Neuron (in vitro differentiated cells): ENCODE measurements around the gene PEMT.

Experiments used
- H2AFZ ChIP-seq: one replicate; pipeline ENCODE4 v1.6.1; 2013; ENCODE audit warnings: low read depth, mild to moderate bottlenecking, inconsistent platforms, low read length, moderate library complexity
- H3K27me3 ChIP-seq: one replicate; pipeline ENCODE4 v1.6.1; 2013; ENCODE audit warnings: low read length; ENCODE audit not compliant: insufficient read depth
- H3K36me3 ChIP-seq: one replicate; pipeline ENCODE4 v1.6.1; 2013; ENCODE audit warnings: low read length; ENCODE audit not compliant: insufficient read depth
- H3K4me1 ChIP-seq: one replicate; pipeline ENCODE4 v1.6.1; 2013; ENCODE audit warnings: low read length; ENCODE audit not compliant: insufficient read depth
- H3K4me3 ChIP-seq: 2 replicates; pipeline ENCODE4 v1.5.1; 2013; ENCODE audit warnings: mild to moderate bottlenecking, low read length, moderate library complexity
- H3K9me3 ChIP-seq: one replicate; pipeline ENCODE4 v1.6.1; 2013; ENCODE audit warnings: low read length

The PEMT gene

GRCh38 chr17:17505610-17506171 lies 85.8 kb downstream of the PEMT start:
- Histone ChIP-seq H3K4me1 (no peaks in the 10 kb centered on the region), H3K4me3 (no peak overlapping the region), H3K9me3 (no peaks in the 10 kb centered on the region), H3K36me3 (no peaks in the 10 kb centered on the region), H3K27me3 (no peaks in the 10 kb centered on the region), H2AFZ (no peak overlapping the region)

DNA sequence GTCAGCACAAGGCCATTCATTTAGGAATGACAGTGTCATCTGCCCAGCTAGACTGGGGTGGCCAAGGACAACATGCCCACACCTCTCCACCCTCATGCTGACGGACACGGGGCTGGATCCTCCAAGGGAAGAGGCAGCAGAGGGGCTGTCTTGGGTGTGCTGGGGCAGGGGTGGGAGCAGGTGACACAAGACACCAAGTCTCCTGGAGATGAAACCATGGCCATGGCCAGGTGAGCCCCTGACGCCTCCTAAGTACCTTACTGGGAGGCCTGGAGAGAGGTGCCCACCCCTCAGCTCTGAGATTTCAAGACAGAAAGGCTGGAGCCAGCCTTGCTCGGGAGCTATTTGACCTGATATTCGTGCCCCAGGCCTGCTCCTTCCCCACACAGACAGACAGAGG lies 86.4 kb downstream of the PEMT start:
- no peak overlapping the region for H3K4me3 ChIP-seq
- no peaks in the 10 kb centered on the region for H3K4me1 ChIP-seq
- H3K9me3 ChIP-seq, result no peaks in the 10 kb centered on the region
- H3K27me3 ChIP-seq, result no peaks in the 10 kb centered on the region
- no peaks in the 10 kb centered on the region for H3K36me3 ChIP-seq
- no peak overlapping the region for H2AFZ ChIP-seq

DNA sequence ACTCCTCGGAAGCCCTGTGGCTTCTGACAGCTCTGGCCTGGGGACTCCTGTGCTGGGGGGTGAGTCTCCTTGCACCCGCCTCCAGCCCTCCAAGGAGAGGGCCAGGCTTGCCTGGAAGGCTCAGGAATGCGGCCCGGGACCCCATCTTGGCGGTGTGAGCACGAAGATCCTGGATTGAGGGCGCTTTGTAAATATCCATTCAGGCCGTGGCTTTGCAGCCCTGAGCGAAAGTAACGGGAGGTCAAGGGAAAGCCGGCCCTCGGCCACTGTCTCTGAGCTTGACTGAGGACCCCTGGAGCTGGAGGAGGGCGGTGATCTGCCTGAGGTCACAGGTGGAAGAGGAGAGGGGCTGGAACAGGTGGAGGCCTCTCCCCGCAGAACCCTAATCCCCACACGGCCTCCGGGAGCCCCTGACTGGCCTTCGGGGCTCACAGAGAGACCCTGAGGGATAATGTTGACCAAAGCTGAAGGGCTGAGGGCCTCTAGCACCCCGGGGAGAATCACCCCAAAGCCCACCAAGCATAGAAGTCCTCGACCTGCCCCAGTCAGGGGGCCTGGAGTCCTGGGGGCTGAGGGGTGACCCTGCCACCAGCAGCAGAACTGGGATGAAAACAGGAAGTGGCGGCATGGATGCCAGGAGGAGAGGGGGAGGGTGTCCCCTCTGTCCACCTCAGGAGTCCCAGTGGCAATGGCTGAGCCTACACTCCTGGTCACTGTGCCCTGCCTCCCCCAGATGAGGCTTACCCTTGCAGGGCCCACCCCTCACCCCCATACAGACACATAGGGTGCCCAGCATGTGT lies 87.0 kb downstream of the PEMT start:
- no peak overlapping the region for H3K4me3 ChIP-seq
- H3K4me1 ChIP-seq, result no peaks in the 10 kb centered on the region
- H3K27me3 ChIP-seq, result no peaks in the 10 kb centered on the region
- H3K9me3 ChIP-seq, result no peaks in the 10 kb centered on the region
- H2AFZ ChIP-seq, result no peak overlapping the region
- H3K36me3 ChIP-seq, result no peaks in the 10 kb centered on the region

DNA sequence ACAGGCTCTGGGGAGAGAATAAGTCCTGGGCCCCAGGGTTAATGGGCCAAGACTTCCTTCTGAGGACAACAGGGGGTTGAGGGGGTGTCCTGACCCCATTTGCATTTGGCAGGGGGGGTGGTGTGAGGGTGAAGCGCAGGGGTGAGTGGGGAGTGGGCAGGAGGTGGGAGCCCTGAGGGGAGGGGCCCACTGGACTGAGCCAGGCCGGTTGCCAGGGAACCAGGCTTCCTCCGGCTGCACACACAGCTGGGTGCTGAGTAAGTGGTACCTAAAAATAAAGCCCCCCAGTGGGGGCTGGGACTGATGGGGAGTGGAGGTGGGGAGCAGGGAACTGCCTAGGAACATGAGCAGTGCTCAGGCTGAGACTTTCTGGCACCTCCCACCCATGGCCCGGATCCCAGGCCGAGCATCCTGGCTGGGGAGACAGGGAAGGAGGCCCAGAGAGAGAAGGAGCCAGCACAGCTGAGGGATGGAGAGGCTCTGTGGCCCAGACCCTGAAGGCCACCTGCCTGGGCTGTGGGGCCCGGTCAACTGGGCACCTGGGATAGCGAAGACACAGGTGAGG lies 87.9 kb downstream of the PEMT start:
- Histone ChIP-seq H2AFZ (no peak overlapping the region), H3K36me3 (no peaks in the 10 kb centered on the region), H3K4me1 (no peaks in the 10 kb centered on the region)

DNA sequence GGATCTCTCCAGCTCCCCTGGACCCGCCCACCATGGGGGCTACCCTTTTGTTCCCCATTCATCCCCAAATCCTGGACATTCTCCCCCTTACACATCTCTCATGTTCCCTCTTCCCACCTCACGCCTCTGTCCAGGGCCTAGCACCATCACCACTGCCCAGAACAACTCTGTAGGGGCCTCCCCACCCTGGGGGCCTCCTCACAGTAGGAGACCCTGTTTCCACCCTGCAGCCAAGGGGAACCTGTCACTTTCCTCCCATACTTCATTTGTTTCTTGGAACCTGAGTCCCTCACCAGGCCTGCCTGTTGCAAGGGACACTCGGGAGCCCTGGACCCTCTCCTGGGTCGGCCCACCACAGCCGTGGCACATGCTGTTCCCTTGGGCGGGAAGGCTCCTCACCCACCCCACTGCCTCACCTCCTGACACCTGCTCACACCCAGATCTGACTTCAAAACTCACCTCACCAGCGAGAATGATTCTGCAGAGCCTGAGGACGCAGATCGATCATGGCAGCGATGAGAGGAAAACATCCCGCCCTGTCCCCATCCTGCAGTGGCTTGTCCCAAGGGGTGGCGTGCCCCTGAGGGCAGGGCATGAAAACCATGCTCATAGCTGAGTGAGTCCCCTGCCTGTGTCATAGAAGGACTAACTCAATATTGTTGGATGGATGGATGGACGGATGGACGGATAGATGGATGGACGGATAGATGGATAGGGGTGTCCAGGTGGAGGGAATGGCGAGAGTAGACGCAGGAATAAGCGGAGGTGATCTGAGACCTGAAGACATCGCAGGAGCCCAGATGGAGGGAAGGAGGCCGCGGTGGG lies 88.6 kb downstream of the PEMT start:
- Histone ChIP-seq H3K27me3 (no peaks in the 10 kb centered on the region), H3K4me1 (no peaks in the 10 kb centered on the region), H3K9me3 (no peaks in the 10 kb centered on the region), H3K36me3 (no peaks in the 10 kb centered on the region), H2AFZ (no peak overlapping the region), H3K4me3 (no peak overlapping the region)

More for the DNA sequence above, 87.9 kb downstream of the PEMT start:
- H3K4me3 ChIP-seq, result no peak overlapping the region
- no peaks in the 10 kb centered on the region for H3K9me3 ChIP-seq
- no peaks in the 10 kb centered on the region for H3K27me3 ChIP-seq

DNA sequence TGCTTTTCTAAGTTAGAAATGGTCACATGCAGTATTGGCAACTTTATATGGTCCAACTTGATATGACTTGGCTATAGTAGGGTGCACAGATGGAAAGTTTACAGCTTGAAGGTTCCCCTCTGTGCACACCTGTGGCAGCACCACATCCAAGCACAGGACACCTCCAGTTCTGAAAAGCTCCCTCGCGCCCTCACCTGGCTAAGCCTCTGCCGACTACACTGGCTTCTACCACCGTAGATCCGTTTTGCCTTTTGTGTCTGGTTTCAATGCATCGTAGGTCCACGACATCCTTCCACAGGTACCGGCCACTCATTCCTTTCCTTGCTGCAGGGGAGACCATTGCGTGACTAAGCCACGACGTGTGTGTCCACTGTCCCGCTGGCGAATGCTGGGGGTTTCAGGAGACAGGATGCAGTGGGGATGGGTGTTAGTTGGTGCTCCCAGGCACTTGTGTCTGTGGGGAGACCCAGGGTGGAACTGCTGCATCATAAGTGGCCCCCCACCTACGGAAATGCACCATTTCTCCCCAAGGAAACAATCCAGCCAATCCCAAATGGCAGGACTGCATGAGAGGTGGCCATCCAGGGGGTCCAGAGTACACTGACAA lies 90.4 kb downstream of the PEMT start:
- Histone ChIP-seq H3K36me3 (no peaks in the 10 kb centered on the region), H3K4me3 (no peak overlapping the region), H2AFZ (no peak overlapping the region), H3K27me3 (no peaks in the 10 kb centered on the region), H3K4me1 (peaks cover 7% of the 10 kb centered on the region), H3K9me3 (no peaks in the 10 kb centered on the region)

GRCh38 chr17:17499402-17500145 lies 91.9 kb downstream of the PEMT start:
- Histone ChIP-seq H3K4me3 (no peak overlapping the region), H3K36me3 (no peaks in the 10 kb centered on the region), H2AFZ (no peak overlapping the region), H3K27me3 (no peaks in the 10 kb centered on the region), H3K4me1 (peaks cover 7% of the 10 kb centered on the region), H3K9me3 (peaks cover 5% of the 10 kb centered on the region)

DNA sequence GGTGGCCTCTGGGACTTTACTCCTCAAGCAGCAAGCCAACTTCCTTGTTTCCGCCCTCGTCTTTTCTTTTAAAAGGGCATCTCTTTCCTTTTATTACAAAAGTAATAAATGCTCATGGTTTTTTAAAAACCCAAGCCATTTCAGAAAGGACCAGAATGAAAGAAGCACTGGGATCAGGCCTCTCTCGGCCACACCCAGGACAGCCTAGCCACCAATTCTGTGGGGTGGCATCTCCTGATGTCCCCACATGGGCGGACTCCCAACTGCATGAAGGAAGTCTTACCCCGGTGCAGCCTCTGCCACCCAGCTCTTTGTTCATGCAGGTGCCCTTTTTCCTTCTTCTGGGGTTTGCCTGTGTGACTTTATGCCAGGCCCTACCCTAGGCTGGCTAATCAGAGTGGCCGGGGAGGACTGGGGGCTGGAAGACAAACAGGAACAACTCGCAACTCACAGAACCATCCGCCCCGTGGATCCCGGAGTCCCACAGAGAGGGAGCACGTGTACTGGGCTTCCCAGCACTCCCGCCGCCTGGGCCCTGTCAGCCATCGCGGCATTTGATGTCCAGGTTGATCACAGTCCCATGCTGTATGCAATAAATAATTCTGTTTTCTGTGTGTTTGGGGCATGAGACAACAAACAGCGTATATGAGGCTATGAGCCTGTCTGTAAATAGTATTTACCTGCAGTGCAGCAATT lies 92.8 kb downstream of the PEMT start:
- H3K27me3 ChIP-seq, result no peaks in the 10 kb centered on the region
- peaks cover 2% of the 10 kb centered on the region for H3K36me3 ChIP-seq
- no peak overlapping the region for H2AFZ ChIP-seq
- peaks cover 5% of the 10 kb centered on the region for H3K9me3 ChIP-seq
- H3K4me3 ChIP-seq, result no peak overlapping the region
- peaks cover 11% of the 10 kb centered on the region for H3K4me1 ChIP-seq

DNA sequence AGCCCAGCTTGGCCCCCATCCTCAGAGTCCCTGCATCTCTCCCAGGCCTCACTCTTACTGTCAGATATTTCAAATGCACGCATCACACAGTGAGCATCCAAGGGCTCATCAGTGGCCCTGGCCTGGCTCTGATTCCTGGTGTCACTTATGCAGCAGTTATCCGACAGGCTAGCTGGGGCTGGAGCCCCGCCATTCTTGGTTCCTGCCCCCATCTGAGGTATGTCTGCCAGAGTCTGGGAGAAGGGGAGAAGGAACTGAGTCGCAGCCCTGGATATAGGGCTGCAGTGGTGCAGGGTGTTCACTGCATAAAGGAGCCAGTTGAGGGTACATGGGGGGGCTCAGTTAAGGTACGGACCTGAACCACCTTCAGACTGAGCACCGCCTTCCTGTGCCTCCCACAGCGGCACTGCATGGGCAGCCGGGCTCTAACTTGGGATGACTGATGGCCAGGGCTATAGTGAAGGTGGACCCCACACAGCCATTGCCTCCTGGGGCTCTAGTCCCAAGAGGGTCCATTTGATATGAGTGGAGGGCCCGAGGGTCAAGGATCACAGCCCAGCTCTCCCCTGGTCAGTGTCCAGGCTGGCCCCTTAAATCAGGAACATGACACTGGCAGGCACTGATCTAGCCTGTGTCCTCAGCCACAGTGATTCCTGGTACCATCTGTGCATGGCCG lies 93.5 kb downstream of the PEMT start:
- peaks cover 13% of the 10 kb centered on the region for H3K4me1 ChIP-seq
- no peak overlapping the region for H2AFZ ChIP-seq
- no peak overlapping the region for H3K4me3 ChIP-seq
- peaks cover 5% of the 10 kb centered on the region for H3K9me3 ChIP-seq
- H3K36me3 ChIP-seq, result peaks cover 9% of the 10 kb centered on the region
- no peaks in the 10 kb centered on the region for H3K27me3 ChIP-seq

DNA sequence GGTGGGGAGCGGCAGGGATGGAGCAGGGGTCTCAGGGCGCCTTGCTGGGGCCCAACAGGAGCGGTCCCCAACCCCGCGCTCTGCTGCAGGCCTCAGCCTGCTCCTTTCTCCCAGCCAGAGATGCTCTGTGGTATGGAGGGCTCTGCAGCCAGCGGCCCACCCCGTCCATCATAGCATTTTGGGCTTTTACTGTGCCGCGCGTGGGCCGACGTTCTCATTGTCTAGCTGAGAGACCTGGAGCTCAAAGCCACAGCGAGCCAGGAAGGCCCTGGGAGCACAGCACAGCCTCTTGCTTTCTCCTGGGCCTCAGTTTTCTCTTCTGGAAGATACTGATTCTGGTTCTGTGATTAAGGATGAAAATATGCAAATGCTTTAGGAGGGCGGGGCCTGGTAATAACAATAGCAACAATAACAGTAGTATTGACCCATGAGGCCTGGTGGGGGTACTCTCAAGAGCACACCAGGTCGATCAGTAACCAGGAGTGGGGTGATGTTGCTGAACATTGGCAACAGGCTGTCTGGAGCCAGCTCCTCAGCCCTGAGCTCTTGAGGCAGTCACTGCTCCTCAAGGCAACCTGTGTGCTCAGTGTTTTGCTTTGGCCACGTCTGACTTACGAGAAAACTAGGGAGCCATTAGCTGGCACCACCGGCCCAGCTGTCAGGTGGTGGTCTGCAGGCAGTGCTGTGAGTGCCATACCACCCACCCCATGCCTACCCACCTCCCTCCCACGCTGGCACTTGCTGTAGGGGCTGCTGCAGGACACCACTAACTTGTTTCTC lies 94.3 kb downstream of the PEMT start:
- Histone ChIP-seq H3K27me3 (no peaks in the 10 kb centered on the region), H3K36me3 (peaks cover 15% of the 10 kb centered on the region), H2AFZ (peak overlapping the region; percentile 94), H3K9me3 (peaks cover 5% of the 10 kb centered on the region), H3K4me3 (peak overlapping the region; percentile 37), H3K4me1 (peaks cover 13% of the 10 kb centered on the region)
